ENCODE data around the gene SNAP47. TPM values are rescaled to one million over a fixed set of nuclear protein-coding genes. Genes with fewer than 3 reads are reported as not detected.

Gene SNAP47
- total and polyA plus RNA-seq, 4 donors: 10.6 to 63.0 (median 22.8) TPM

GRCh38 chr1:227773558-227773957 is 38.3 kb downstream of the SNAP47 start:
- TF ChIP-seq CTCF (IDR thresholded peaks at IDR 0.05; ENCODE audit: control extremely low read depth, extremely low read depth): no peak
- DNase-seq (no peak), ATAC-seq (ENCODE audit: insufficient read depth, low FRiP score) (no peak)
- 89 to 95% methylated on average over 15 of the region's 15 CpGs for WGBS, 2 donors
- peaks cover 0 to 17% (median 4%) of the 10 kb centered on the region in 5 donors for H3K4me1 ChIP-seq (ENCODE audit: control insufficient read depth in 5 of 5, insufficient read depth in 5 of 5, low read length in 5 of 5)
- no peak overlapping the region for H3K27ac ChIP-seq (ENCODE audit: low read depth in 1 of 2, low read length in 1 of 2)
- H3K36me3 ChIP-seq (ENCODE audit: control insufficient read depth in 4 of 4, insufficient read depth in 4 of 4, low read length in 4 of 4): peaks cover 0 to 27% (median 11%) of the 10 kb centered on the region in 4 donors
- H3K9me3 ChIP-seq (ENCODE audit: control insufficient read depth in 4 of 4, insufficient read depth in 3 of 4, low read length in 3 of 4): no peaks in the 10 kb centered on the region
- H3K9ac ChIP-seq (ENCODE audit: insufficient read depth in 1 of 2, low read length in 2 of 2): no peak overlapping the region
- no peaks in the 10 kb centered on the region for H3K27me3 ChIP-seq (ENCODE audit: control insufficient read depth in 3 of 3, insufficient read depth in 3 of 3, low read length in 2 of 3)
- H3K4me3 ChIP-seq: no peak overlapping the region

- TF ChIP-seq CTCF (IDR thresholded peaks at IDR 0.05; ENCODE audit: control extremely low read depth, extremely low read depth): no peak
- no peak overlapping the region for H3K27ac ChIP-seq (ENCODE audit: low read depth in 1 of 2, low read length in 1 of 2)
- WGBS, 2 donors: 85 to 88% methylated on average over 13 of the region's 13 CpGs
- peaks cover 0 to 22% (median 8%) of the 10 kb centered on the region in 4 donors for H3K36me3 ChIP-seq (ENCODE audit: control insufficient read depth in 4 of 4, insufficient read depth in 4 of 4, low read length in 4 of 4)
- H3K9ac ChIP-seq (ENCODE audit: insufficient read depth in 1 of 2, low read length in 2 of 2): no peak overlapping the region
- H3K4me1 ChIP-seq (ENCODE audit: control insufficient read depth in 5 of 5, insufficient read depth in 5 of 5, low read length in 5 of 5): peaks cover 0 to 16% (median 3%) of the 10 kb centered on the region in 5 donors
- no peaks in the 10 kb centered on the region for H3K9me3 ChIP-seq (ENCODE audit: control insufficient read depth in 4 of 4, insufficient read depth in 3 of 4, low read length in 3 of 4)
- no peak for ATAC-seq (ENCODE audit: insufficient read depth, low FRiP score)
- DNase-seq: no peak
- H3K27me3 ChIP-seq (ENCODE audit: control insufficient read depth in 3 of 3, insufficient read depth in 3 of 3, low read length in 2 of 3): no peaks in the 10 kb centered on the region
- H3K4me3 ChIP-seq: no peak overlapping the region
Measured at GRCh38 chr1:227774051-227774731, 39.0 kb downstream of the SNAP47 start.

DNA sequence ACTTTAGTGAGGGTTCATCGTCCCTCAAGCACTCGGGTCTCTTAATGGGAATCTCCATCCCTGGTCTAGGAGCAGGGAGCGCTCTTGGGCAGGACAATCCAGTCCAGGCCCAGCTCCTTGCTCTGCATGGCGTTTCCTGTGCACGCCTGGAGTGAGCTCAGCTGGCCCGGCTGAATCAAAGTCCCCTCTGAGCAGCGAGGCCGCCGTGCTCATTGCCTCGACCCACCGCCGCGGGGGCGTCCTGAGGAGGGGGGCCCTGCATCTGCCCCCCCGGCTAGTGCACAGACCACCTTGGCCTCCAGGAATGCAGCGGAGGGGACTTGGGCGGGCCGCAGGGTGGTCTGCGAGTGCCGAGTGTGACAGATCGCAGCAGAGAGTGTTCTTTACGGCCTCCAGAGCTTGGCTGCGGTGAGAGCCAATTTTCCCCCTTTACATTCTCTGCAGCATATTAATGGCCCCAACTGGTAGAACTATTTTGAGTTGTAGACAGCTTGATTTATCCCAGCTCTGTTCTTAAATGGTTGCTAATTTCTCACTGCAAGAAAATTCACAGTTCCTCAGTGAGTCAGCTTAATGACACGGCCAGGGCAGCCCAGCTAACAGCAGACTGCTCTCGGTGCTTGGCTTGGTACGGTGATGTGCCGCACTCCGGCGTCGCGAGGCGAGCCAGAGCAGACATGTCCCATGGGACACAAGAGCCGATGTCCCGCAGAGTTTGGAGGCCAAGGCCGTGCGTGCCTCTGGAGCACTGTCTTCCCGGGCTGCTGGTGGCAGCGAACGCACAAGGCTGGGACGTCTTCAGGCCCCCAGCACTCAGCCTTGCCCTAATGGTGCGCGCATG is 39.8 kb downstream of the SNAP47 start:
- Histone ChIP-seq H3K4me1 (ENCODE audit: control insufficient read depth in 5 of 5, insufficient read depth in 5 of 5, low read length in 5 of 5) (peaks cover 0 to 16% (median 3%) of the 10 kb centered on the region in 5 donors), H3K4me3 (no peak overlapping the region), H3K9me3 (ENCODE audit: control insufficient read depth in 4 of 4, insufficient read depth in 3 of 4, low read length in 3 of 4) (no peaks in the 10 kb centered on the region), H3K36me3 (ENCODE audit: control insufficient read depth in 4 of 4, insufficient read depth in 4 of 4, low read length in 4 of 4) (peaks cover 0 to 21% (median 4%) of the 10 kb centered on the region in 4 donors), H3K27me3 (ENCODE audit: control insufficient read depth in 3 of 3, insufficient read depth in 3 of 3, low read length in 2 of 3) (no peaks in the 10 kb centered on the region), H3K9ac (ENCODE audit: insufficient read depth in 1 of 2, low read length in 2 of 2) (no peak overlapping the region), H3K27ac (ENCODE audit: low read depth in 1 of 2, low read length in 1 of 2) (no peak overlapping the region)
- TF ChIP-seq CTCF (IDR thresholded peaks at IDR 0.05; ENCODE audit: control extremely low read depth, extremely low read depth): no peak
- WGBS, 2 donors: 87 to 93% methylated on average over 42 of the region's 42 CpGs
- ATAC-seq (ENCODE audit: insufficient read depth, low FRiP score) (no peak), DNase-seq (peak; percentile 22 to 65 (median 44))
